ENCODE data around the gene DUSP12.

DNA sequence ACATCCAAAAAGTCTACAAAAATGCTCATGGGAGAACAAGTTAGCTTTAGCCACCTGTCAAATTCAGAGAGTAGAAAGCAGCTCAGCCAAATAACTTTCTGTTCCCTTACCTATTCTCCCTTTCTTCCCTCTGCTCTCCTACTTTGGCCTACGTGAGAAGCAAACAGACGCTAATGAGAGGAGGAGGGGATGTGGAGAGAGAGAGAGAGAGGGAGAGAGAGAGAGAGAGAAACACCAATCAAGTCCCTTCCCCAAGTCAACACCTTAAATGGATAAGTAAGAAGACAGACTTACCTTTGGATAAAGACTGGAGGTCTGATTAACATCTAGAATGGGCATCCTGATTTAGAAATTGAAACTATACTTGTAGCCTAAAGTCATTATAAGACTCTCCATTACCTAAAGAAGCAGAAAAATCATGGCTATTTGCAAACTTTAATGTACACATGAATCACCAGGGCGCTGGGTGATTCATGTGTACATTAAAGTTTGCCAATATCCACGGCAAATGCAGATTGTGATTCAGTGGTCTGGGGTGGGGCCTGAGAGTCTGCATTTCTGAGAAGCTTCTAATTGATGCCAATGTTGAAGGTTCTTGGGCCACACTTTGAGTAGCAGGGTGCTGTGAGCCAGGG is 13.1 kb upstream of the DUSP12 start:
- TF ChIP-seq CTCF (IDR thresholded peaks at IDR 0.05; ENCODE audit: low read depth, low read length, missing input control): no peak
- TF ChIP-seq TAF1 (conservative IDR thresholded peaks at IDR 0.05): no peak
- TF ChIP-seq RAD21 (IDR thresholded peaks at IDR 0.05): no peak
- no peak for TF ChIP-seq FOXA1 (IDR thresholded peaks at IDR 0.05)
- no peak for TF ChIP-seq GABPA (IDR thresholded peaks at IDR 0.05 in 1 of 2, conservative IDR thresholded peaks at IDR 0.05 in 1 of 2)
- TF ChIP-seq FOXA2 (IDR thresholded peaks at IDR 0.05): no peak
- TF ChIP-seq, protein P1, sequence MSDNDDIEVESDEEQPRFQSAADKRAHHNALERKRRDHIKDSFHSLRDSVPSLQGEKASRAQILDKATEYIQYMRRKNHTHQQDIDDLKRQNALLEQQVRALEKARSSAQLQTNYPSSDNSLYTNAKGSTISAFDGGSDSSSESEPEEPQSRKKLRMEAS (IDR thresholded peaks at IDR 0.05): no peak
- no peak for TF ChIP-seq NR2F2 (IDR thresholded peaks at IDR 0.05)
- TF ChIP-seq ZBTB33 (IDR thresholded peaks at IDR 0.05): no peak
- TF ChIP-seq, protein P2, sequence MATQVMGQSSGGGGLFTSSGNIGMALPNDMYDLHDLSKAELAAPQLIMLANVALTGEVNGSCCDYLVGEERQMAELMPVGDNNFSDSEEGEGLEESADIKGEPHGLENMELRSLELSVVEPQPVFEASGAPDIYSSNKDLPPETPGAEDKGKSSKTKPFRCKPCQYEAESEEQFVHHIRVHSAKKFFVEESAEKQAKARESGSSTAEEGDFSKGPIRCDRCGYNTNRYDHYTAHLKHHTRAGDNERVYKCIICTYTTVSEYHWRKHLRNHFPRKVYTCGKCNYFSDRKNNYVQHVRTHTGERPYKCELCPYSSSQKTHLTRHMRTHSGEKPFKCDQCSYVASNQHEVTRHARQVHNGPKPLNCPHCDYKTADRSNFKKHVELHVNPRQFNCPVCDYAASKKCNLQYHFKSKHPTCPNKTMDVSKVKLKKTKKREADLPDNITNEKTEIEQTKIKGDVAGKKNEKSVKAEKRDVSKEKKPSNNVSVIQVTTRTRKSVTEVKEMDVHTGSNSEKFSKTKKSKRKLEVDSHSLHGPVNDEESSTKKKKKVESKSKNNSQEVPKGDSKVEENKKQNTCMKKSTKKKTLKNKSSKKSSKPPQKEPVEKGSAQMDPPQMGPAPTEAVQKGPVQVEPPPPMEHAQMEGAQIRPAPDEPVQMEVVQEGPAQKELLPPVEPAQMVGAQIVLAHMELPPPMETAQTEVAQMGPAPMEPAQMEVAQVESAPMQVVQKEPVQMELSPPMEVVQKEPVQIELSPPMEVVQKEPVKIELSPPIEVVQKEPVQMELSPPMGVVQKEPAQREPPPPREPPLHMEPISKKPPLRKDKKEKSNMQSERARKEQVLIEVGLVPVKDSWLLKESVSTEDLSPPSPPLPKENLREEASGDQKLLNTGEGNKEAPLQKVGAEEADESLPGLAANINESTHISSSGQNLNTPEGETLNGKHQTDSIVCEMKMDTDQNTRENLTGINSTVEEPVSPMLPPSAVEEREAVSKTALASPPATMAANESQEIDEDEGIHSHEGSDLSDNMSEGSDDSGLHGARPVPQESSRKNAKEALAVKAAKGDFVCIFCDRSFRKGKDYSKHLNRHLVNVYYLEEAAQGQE (IDR thresholded peaks at IDR 0.05): no peak
- no peak for TF ChIP-seq SP1 (IDR thresholded peaks at IDR 0.05)
- TF ChIP-seq ATF3 (IDR thresholded peaks at IDR 0.05): no peak
